Measurements from ENCODE around the gene PARM1. TPM values are rescaled to one million over a fixed set of nuclear protein-coding genes. Genes with fewer than 3 reads are reported as not detected.

PARM1 gene
- total and polyA plus RNA-seq, 2 experiments from 2014 or later = 4.9 to 10.4 TPM

- TF ChIP-seq ETS1 (IDR thresholded peaks at IDR 0.05) (no peak), CREB1 (CRISPR knock-in tag; IDR thresholded peaks at IDR 0.05; ENCODE audit: low read depth) (no peak)
Observed at GRCh38 chr4:75046641-75047040, 113.7 kb downstream of the PARM1 start (continued).

DNA sequence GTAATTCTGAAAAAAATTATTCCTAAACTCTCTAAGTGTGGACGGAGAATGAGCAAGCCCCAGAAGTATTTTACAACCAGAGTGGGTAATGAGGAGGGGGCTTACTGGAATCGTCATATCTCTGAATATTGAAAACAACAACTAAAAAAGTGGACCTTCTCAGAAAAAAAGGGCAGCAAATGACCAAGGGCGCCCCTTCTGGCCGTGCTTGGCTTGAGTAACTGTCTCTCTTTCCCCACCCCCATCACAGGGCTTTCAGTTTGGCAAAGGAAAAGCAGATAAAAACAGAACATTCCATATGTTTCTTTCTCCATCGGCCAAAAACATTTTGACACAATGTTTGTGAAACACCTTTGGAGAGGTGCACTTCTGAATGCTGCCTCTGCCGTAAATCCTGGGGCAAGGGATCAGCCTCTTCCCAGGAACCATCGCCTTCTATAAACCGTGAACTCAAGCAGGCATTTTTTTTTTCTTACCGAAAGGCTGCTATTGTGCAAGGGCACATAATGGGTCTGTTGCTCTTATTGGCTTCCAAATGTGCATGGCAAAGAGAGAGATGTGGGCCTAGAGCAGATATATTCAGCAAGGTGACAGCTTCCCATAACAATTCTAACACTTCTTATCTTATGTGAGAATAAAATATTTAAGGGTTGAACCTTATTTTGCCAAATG, 115.4 kb downstream of the PARM1 start:
- Histone ChIP-seq H3K4me3 (no peak overlapping the region), H4K20me1 (replicated peaks; ENCODE audit: insufficient read depth) (no peaks in the 10 kb centered on the region), H3K79me2 (replicated peaks; ENCODE audit: insufficient read depth) (no peaks in the 10 kb centered on the region), H2AFZ (peak overlapping the region; percentile 39; the same call in 1 of the 2 replicates), H3K36me3 (ENCODE audit: insufficient read depth) (no peaks in the 10 kb centered on the region), H3K9me2 (ENCODE audit: insufficient read depth) (peaks cover 11% of the 10 kb centered on the region), H3F3A (replicated peaks; ENCODE audit: low read depth) (no peaks in the 10 kb centered on the region), H3K27me3 (ENCODE audit: insufficient read depth) (no peaks in the 10 kb centered on the region), H3K4me2 (no peak overlapping the region), H3K27ac (ENCODE audit: low read depth) (no peak overlapping the region), H3K4me1 (ENCODE audit: insufficient read depth) (no peaks in the 10 kb centered on the region)
- no peaks in the 10 kb centered on the region; the same call in 2 of the 3 replicates for H3K9me3 Mint-ChIP-seq
- H3K27ac Mint-ChIP-seq = no peak overlapping the region
- H3K36me3 Mint-ChIP-seq (ENCODE audit: low read depth) = no peaks in the 10 kb centered on the region; the same call in 2 of the 3 replicates
- H3K4me3 Mint-ChIP-seq = no peak overlapping the region
- peaks cover 1% of the 10 kb centered on the region for H3K27me3 Mint-ChIP-seq (ENCODE audit: insufficient read depth, low read depth, poor library complexity)
- peaks cover 19% of the 10 kb centered on the region; the same call in 2 of the 3 replicates for H3K4me1 Mint-ChIP-seq
- DNase-seq (ENCODE audit: low spot score) (peak; percentile 69), ATAC-seq (peak; percentile 83)
- TF ChIP-seq POLR2AphosphoS5 (IDR thresholded peaks at IDR 0.05; ENCODE audit: low read depth) (no peak), CREB1 (CRISPR knock-in tag; IDR thresholded peaks at IDR 0.05; ENCODE audit: low read depth) (no peak), JUNB (IDR thresholded peaks at IDR 0.05; ENCODE audit: unreplicated experiment) (no peak)
- TF ChIP-seq, protein P1, sequence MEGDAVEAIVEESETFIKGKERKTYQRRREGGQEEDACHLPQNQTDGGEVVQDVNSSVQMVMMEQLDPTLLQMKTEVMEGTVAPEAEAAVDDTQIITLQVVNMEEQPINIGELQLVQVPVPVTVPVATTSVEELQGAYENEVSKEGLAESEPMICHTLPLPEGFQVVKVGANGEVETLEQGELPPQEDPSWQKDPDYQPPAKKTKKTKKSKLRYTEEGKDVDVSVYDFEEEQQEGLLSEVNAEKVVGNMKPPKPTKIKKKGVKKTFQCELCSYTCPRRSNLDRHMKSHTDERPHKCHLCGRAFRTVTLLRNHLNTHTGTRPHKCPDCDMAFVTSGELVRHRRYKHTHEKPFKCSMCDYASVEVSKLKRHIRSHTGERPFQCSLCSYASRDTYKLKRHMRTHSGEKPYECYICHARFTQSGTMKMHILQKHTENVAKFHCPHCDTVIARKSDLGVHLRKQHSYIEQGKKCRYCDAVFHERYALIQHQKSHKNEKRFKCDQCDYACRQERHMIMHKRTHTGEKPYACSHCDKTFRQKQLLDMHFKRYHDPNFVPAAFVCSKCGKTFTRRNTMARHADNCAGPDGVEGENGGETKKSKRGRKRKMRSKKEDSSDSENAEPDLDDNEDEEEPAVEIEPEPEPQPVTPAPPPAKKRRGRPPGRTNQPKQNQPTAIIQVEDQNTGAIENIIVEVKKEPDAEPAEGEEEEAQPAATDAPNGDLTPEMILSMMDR (conservative IDR thresholded peaks at IDR 0.05; ENCODE audit: low read depth in 2 of 2) = peak; percentile 66 to 75

- Histone ChIP-seq H3K4me3 (no peak overlapping the region), H3K4me1 (ENCODE audit: insufficient read depth) (no peaks in the 10 kb centered on the region), H3F3A (replicated peaks; ENCODE audit: low read depth) (no peaks in the 10 kb centered on the region), H4K20me1 (replicated peaks; ENCODE audit: insufficient read depth) (no peaks in the 10 kb centered on the region), H3K9me2 (ENCODE audit: insufficient read depth) (peaks cover 7% of the 10 kb centered on the region; the same call in 1 of the 2 replicates), H3K4me2 (no peak overlapping the region), H3K27me3 (ENCODE audit: insufficient read depth) (no peaks in the 10 kb centered on the region), H3K36me3 (ENCODE audit: insufficient read depth) (no peaks in the 10 kb centered on the region), H3K27ac (ENCODE audit: low read depth) (no peak overlapping the region), H2AFZ (no peak overlapping the region), H3K79me2 (replicated peaks; ENCODE audit: insufficient read depth) (no peaks in the 10 kb centered on the region)
- H3K27me3 Mint-ChIP-seq (ENCODE audit: insufficient read depth, low read depth, poor library complexity) = no peaks in the 10 kb centered on the region
- ATAC-seq (no peak), DNase-seq (ENCODE audit: low spot score) (no peak)
- H3K4me3 Mint-ChIP-seq = no peak overlapping the region
- H3K27ac Mint-ChIP-seq = no peak overlapping the region
- no peaks in the 10 kb centered on the region for H3K9me3 Mint-ChIP-seq
- H3K4me1 Mint-ChIP-seq = peaks cover 15% of the 10 kb centered on the region; the same call in 2 of the 3 replicates
- no peaks in the 10 kb centered on the region for H3K36me3 Mint-ChIP-seq (ENCODE audit: low read depth)
- TF ChIP-seq ZNF331 (CRISPR knock-in tag; IDR thresholded peaks at IDR 0.05; ENCODE audit: low read depth) (no peak), ZNF462 (CRISPR knock-in tag; IDR thresholded peaks at IDR 0.05) (no peak), JUNB (IDR thresholded peaks at IDR 0.05; ENCODE audit: unreplicated experiment) (no peak)
- TF ChIP-seq, protein P1 (conservative IDR thresholded peaks at IDR 0.05; ENCODE audit: low read depth in 2 of 2) = no peak
Observed at GRCh38 chr4:75051431-75051830, 118.5 kb downstream of the PARM1 start.
